ENCODE data around the gene GFRA3.
A peak's percentile ranks its signal among the peaks of the same experiment; 100 is the strongest.
"Not testable (repeated sequence)": the region's sequence is repeated elsewhere in the genome, so short reads cannot be mapped to it uniquely, and the experiment has no call there.

The GFRA3 gene

DNA sequence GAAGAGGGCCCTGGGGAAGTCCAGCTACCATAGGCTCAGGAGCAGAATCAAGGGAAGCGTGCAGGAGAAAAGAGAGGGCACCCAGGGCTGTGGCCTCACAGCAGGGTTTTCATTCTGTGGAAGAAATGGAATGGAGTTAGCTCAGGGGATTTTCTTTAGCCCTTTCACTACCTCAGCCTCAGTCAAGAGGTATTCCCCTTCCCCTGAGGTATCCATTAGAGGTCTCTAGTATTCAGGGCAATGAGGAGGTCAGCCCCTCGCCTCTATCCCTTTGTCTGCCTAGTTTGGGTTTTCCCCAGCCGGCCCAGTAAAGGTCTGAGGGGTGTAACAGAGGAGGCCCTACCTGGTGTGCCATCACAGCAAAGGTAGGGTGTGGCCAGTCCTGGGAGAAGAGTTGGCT lies 21.5 kb downstream of the GFRA3 start:
- no peak overlapping the region for H3K4me3 ChIP-seq

DNA sequence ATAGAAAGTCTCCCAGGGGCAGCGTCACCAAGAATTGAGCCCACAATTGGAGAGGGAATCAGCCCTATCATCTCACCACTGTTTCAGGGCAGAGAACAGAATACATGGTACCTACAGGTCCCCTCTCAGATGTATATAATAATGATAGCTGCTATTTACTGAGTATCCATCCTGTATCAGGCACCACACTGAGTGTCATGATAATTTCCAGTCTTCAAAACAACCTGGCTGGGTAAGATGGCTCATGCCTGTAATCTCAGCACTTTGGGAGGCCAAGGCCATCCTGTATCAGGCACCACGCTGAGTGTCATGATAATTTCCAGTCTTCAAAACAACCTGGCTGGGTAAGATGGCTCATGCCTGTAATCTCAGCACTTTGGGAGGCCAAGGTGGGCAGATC lies 26.6 kb downstream of the GFRA3 start:
- H3K27ac ChIP-seq, H3K4me3 ChIP-seq: not testable (repeated sequence)

More for the DNA sequence above, 21.5 kb downstream of the GFRA3 start:
- no peak overlapping the region for H3K27ac ChIP-seq

DNA sequence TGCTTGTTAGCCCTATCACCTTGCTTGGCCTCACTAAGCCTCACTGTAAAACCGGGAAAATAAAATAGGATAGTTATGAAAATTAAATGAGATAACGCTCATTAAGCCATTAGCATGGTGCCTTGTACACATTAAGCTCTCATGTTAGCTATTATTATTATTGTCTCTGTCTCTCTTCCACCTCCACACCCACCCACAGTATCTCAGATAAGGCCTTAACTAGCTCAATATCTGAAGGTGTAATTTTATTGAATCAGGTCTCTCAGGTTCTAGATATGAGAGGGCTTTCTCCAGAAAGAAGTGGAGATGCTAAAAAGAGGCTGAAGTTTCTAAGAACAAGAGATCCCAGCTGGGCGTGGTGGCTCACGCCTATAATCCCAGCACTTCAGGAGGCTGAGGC lies 27.6 kb downstream of the GFRA3 start:
- no peak overlapping the region for H3K27ac ChIP-seq
- H3K4me3 ChIP-seq = no peak overlapping the region

DNA sequence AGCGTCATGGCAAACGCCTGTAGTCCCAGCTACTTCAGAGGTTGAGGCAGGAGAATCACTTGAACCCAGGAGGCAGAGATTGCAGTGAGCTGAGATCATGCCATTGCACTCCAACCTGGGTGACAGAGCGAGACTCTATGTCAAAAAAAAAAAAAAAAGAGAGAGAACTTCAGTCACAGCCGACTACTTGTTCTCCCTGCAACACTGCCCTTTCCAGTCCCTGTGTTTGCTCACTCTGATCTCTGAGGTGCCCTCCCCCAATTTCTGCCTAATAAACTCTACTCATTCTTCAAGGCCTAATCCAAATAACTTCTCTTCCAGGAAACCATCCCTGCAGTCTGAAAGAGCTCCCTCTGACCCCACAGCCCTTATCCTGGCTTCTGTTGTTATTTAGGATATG lies 28.1 kb downstream of the GFRA3 start:
- no peak overlapping the region for H3K27ac ChIP-seq
- no peak overlapping the region for H3K4me3 ChIP-seq

GRCh38 chr5:138245717-138246116 lies 28.7 kb downstream of the GFRA3 start:
- no peak overlapping the region for H3K4me3 ChIP-seq

GRCh38 chr5:138243794-138244193 lies 30.6 kb downstream of the GFRA3 start:
- Histone ChIP-seq H3K4me3 (no peak overlapping the region), H3K27ac (no peak overlapping the region)

More at GRCh38 chr5:138245717-138246116, 28.7 kb downstream of the GFRA3 start:
- no peak overlapping the region for H3K27ac ChIP-seq

- H3K27ac ChIP-seq = peak overlapping the region in 8 of 21 experiments; percentile 3 to 67 (median 30)
These were observed 32.5 kb downstream of the GFRA3 start for GRCh38 chr5:138241688-138242571.

GRCh38 chr5:138240650-138241385 lies 33.6 kb downstream of the GFRA3 start:
- no peak overlapping the region for H3K4me3 ChIP-seq
- no peak overlapping the region for H3K27ac ChIP-seq

More at GRCh38 chr5:138241688-138242571, 32.5 kb downstream of the GFRA3 start:
- peak overlapping the region; percentile 15 to 40 (median 24) for H3K4me3 ChIP-seq

DNA sequence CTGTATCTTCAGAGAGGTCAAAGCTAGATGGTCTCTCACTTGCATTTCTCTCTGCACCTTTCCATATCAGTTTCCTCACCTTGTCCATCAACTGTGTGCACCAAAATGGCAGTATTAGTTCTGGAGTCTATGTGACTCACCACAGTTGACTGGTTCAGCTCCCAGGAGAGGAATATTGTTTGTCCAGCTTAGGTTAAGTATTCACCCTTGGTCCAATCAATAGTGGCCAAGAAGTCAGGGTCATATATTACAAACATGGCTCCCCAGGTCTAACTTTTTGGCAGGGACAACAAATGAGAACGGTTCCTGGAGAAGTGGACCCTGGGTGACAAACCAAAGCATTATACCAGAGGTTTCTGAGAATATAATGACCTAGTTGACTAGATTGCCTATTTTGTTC lies 36.4 kb downstream of the GFRA3 start:
- no peak overlapping the region for H3K27ac ChIP-seq
- H3K4me3 ChIP-seq = no peak overlapping the region

- H3K4me3 ChIP-seq = no peak overlapping the region
- no peak overlapping the region for H3K27ac ChIP-seq
These were observed 39.8 kb downstream of the GFRA3 start for GRCh38 chr5:138234651-138235050.

- H3K4me3 ChIP-seq = no peak overlapping the region
- no peak overlapping the region for H3K27ac ChIP-seq
These were observed 41.1 kb downstream of the GFRA3 start for GRCh38 chr5:138233280-138233679.

DNA sequence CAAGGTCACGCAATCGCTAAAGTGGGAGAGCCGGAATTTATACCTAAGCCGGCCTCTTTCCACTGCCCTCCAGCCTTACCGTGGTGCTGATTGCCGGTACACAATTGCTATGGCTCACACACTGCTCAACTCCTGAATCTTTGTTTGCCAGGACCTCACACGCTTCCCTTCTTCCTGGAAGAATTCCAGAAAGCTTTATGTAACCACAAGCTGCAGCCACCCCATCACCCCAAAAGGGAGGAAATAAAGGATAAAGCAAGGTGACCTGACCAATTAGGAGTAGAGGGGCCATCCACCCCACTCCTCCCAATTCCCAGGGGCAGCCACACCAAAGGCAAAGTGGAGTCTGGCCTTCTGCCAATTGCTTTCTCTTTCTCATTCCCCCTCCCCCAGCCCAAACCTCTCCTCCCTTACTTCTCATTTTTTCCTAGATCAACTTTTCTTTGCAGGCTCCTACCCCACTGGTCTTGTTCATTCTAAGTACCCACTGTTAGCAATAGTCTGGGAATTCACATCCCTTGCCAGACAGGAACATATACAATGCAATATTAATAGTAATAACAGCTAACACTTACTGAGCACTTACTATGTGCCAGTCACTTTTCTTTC lies 43.3 kb downstream of the GFRA3 start:
- H3K27ac ChIP-seq = peak overlapping the region in 1 of 21 experiments; percentile 42
- no peak overlapping the region for H3K4me3 ChIP-seq

DNA sequence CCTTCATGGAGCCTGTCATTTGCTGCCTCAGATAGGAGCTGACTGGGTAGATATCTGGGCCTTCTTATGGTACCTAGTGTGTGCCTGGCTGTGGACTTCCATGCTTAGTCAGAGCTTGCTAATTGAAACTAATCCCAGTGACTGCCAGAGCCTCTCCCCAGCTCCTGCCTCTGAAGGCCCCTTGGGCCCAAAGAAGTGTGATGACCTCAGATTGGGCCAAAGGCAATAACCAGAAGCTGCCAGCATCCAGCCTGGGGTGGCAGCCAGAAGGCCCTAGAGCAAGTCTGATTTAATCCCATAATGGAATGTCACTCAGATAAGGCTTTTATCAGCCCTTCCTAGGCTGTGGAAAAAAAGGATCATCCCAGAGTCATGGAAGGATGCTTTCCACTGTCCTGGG lies 44.2 kb downstream of the GFRA3 start:
- Histone ChIP-seq H3K27ac (peak overlapping the region in 1 of 21 experiments; percentile 48), H3K4me3 (no peak overlapping the region)

DNA sequence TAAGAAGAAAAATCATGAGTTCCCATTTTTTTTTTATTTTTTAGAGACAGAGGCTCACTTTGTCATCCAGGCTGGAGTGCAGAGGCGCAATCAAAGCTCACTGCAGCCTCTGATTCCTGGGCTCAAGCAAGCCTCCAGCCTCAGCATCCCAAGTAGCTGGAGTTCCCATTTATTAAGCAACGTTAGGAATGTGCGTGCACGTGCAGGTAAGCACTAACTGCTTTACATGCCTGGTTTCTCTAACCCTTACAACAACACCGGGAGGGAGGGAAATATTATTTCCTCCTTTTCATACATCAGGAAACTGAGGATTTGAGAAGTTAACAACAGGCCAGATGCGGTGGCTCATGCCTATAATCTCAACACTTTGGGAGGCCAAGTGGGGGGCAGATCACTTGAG lies 45.0 kb downstream of the GFRA3 start:
- Histone ChIP-seq H3K4me3 (no peak overlapping the region), H3K27ac (peak overlapping the region in 1 of 21 experiments; percentile 48)

- Histone ChIP-seq H3K4me3 (no peak overlapping the region), H3K27ac (no peak overlapping the region)
These were observed 47.5 kb downstream of the GFRA3 start for GRCh38 chr5:138226910-138227309.

DNA sequence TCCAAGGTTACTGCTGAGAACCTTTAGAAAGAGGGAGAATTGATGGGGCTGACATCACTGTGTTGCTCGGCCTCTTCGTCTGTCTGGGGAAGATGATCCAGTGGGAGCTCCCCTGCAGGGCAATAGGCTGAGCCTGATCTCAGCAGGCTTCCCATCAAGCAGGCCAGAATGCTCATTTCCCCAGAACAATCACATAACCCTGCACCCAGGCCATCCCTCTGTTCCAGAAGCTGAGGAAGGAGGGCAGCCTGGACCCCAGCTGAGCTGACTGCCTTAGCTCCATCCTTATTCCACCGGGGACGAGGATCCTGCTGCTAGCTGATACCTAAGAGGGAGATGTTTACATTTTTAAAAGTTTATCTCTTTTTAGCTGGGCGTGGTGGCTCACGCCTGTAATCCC lies 49.7 kb downstream of the GFRA3 start:
- H3K27ac ChIP-seq = no peak overlapping the region
- H3K4me3 ChIP-seq = no peak overlapping the region

DNA sequence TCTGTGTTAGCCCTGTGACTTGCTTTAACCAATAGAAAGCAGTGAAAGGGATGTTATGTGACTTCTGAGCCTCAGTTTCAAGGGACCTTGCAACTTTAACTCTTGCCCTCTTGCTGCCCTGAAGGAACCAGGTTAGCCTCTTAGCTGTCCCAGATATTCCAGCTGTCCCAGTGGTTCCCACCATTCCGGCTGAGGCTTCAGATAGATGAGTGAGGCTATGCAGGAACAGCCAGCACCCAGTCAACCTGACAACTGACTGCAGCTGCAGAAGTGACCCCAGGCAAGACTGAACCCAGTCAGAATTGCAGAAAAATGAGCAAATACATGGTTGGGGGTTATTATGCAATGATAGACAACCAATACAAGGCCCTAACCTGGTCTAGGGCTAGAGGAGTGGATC lies 50.9 kb downstream of the GFRA3 start:
- Histone ChIP-seq H3K27ac (no peak overlapping the region), H3K4me3 (no peak overlapping the region)

DNA sequence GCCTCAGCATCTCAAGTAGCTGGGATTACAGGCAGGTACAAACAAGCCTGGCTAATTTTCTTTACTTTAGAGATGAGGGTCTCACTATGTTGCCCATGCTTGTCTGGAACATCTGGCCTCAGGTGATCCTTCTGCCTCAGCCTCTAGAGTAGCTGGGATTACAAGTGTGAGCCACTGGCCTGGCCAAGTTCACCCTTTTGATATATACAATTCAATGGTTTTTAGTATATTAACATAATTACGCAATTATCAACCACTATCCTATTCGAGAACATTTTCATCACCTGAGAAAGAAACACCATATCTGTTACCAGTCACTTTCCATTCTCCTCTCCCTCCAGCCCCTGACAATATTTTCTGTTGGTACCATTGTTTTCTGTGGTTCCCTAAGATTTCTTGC lies 57.6 kb downstream of the GFRA3 start:
- Histone ChIP-seq H3K27ac (no peak overlapping the region), H3K4me3 (no peak overlapping the region)

GRCh38 chr5:138213161-138214029 lies 61.0 kb downstream of the GFRA3 start, which contains the start of gene CDC23:
TSS of gene CDC23 (minus strand) at chr5:138213323. CDS start at chr5:138213312, 11 bp downstream.
- peak within 1 kb of the TSS in 20 of 21 experiments; percentile 65 to 94 (median 87) for H3K27ac ChIP-seq
- peak within 1 kb of the TSS; percentile 68 to 99 (median 94) for H3K4me3 ChIP-seq
